Tibial nerve (tissue), 4 donors: ENCODE measurements around the gene TTYH1. TPM values are rescaled to one million over a fixed set of nuclear protein-coding genes. Genes with fewer than 3 reads are reported as not detected.

Experiments used
- DNase-seq, 2 donors: peaks; one replicate each; pipeline ENCODE4 v3.0.0-alpha.2; 2019; ENCODE audit warnings: low spot score in 2 of 2
- H3K27ac ChIP-seq, 4 donors: fragments of 200-600 bp; sonication (generic) in 3 of 4; one replicate each; pipeline ENCODE4 v1.5.1; 2017 to 2019; ENCODE audit warnings: mild to moderate bottlenecking in 1 of 4
- H3K27me3 ChIP-seq, 2 donors: fragments of 200-600 bp; sonication (generic) in 1 of 2; one replicate each; pipeline versions ENCODE4 v1.5.1 to v1.6.0; 2017 to 2019
- H3K36me3 ChIP-seq, 3 donors: fragments of 200-600 bp; sonication (generic); one replicate each; pipeline ENCODE4 v1.5.1; 2018 to 2019
- H3K4me1 ChIP-seq, 4 donors: fragments of 200-600 bp; sonication (generic) in 3 of 4; one replicate each; pipeline ENCODE4 v1.5.1; 2017 to 2019
- H3K4me3 ChIP-seq, 4 donors: fragments of 200-600 bp; sonication (generic) in 3 of 4; one replicate each; pipeline ENCODE4 v1.5.1; 2017 to 2019; ENCODE audit warnings: mild to moderate bottlenecking in 1 of 4, moderate library complexity in 1 of 4
- H3K9me3 ChIP-seq, 4 donors: fragments of 200-600 bp; sonication (generic) in 3 of 4; one replicate each; pipeline ENCODE4 v1.5.1; 2017 to 2019
- EP300 ChIP-seq, 2 donors: sonication (generic); formaldehyde crosslinking; IDR thresholded peaks; one replicate each; pipeline ENCODE4 v1.6.1; 2017; ENCODE audit warnings: antibody characterized with exemption in 2 of 2, mild to moderate bottlenecking in 1 of 2
- POLR2A ChIP-seq, 2 donors: fragments of 450-650 bp; IDR thresholded peaks; one replicate each; pipeline ENCODE4 v1.6.1; 2017; ENCODE audit warnings: antibody characterized with exemption in 2 of 2, mild to moderate bottlenecking in 2 of 2, moderate library complexity in 2 of 2
- WGBS, 2 donors: methylation state at CpG; one replicate each; pipeline ENCODE4 v1.1.5; 2018; 5-methylcytosine and 5-hydroxymethylcytosine counted together
- total RNA-seq, 4 donors: library from RNA; depleted of rRNA; stranded (reverse); fragments of >200 nt; gene quantifications; one replicate each; pipeline ENCODE4 v1.1.0, GENCODE V29; 2016
- TF ChIP-seq, protein P1 (sequence below), 5 experiments: fragments of 200-600 bp in 3 of 5; fragments of 450-650 bp in 2 of 5; sonication (generic) in 3 of 5; IDR thresholded peaks; one replicate each; pipeline ENCODE4 v1.5.1; 2016 to 2019; ENCODE audit warnings: antibody characterized with exemption in 5 of 5, mild to moderate bottlenecking in 3 of 5, moderate library complexity in 2 of 5

The TTYH1 gene
- total RNA-seq, 4 donors from 2014 or later = 21.0 to 50.0 (median 34.9) TPM

DNA sequence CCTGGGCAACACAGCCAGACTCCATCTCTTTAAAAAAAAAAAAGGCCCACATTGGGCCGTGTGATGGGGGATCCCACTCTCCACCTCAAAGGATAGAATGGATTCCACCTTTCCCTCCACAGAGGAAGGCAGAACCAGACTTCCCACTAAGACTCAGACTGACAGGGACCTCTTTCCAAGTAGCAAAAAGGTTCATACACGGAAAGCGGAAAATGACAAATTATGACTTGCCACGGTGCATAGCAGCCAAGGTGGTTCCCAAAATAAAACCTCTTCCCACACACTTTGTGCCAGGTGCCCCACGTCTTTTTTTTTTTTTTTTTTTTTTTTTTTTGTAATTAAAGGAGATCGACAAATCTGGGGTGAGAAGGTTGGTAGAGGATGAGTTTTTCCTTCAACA is 14.4 kb upstream of the TTYH1 start:
- TF ChIP-seq, protein P1, sequence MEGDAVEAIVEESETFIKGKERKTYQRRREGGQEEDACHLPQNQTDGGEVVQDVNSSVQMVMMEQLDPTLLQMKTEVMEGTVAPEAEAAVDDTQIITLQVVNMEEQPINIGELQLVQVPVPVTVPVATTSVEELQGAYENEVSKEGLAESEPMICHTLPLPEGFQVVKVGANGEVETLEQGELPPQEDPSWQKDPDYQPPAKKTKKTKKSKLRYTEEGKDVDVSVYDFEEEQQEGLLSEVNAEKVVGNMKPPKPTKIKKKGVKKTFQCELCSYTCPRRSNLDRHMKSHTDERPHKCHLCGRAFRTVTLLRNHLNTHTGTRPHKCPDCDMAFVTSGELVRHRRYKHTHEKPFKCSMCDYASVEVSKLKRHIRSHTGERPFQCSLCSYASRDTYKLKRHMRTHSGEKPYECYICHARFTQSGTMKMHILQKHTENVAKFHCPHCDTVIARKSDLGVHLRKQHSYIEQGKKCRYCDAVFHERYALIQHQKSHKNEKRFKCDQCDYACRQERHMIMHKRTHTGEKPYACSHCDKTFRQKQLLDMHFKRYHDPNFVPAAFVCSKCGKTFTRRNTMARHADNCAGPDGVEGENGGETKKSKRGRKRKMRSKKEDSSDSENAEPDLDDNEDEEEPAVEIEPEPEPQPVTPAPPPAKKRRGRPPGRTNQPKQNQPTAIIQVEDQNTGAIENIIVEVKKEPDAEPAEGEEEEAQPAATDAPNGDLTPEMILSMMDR (IDR thresholded peaks at IDR 0.05) = no peak
- TF ChIP-seq POLR2A (IDR thresholded peaks at IDR 0.05) = no peak
- no peak for TF ChIP-seq EP300 (IDR thresholded peaks at IDR 0.05)
- no peaks in the 10 kb centered on the region for H3K9me3 ChIP-seq
- 69 to 83% methylated on average over 6 of the region's 6 CpGs for WGBS, 2 donors

GRCh38 chr19:54403054-54403453 is 12.2 kb upstream of the TTYH1 start:
- no peaks in the 10 kb centered on the region for H3K9me3 ChIP-seq
- H3K4me1 ChIP-seq = no peaks in the 10 kb centered on the region
- no peak overlapping the region for H3K4me3 ChIP-seq
- no peak overlapping the region for H3K27ac ChIP-seq
- WGBS, 2 donors = 71 to 84% methylated on average over 8 of the region's 8 CpGs
- TF ChIP-seq, protein P1 (IDR thresholded peaks at IDR 0.05) = no peak
- TF ChIP-seq EP300 (IDR thresholded peaks at IDR 0.05) = no peak
- TF ChIP-seq POLR2A (IDR thresholded peaks at IDR 0.05) = no peak
- no peaks in the 10 kb centered on the region for H3K36me3 ChIP-seq
- H3K27me3 ChIP-seq = no peaks in the 10 kb centered on the region
- DNase-seq = no peak

More for the DNA sequence above, 14.4 kb upstream of the TTYH1 start:
- no peaks in the 10 kb centered on the region for H3K36me3 ChIP-seq
- H3K4me3 ChIP-seq = no peak overlapping the region
- no peaks in the 10 kb centered on the region for H3K4me1 ChIP-seq
- DNase-seq = no peak
- no peaks in the 10 kb centered on the region for H3K27me3 ChIP-seq
- H3K27ac ChIP-seq = no peak overlapping the region

DNA sequence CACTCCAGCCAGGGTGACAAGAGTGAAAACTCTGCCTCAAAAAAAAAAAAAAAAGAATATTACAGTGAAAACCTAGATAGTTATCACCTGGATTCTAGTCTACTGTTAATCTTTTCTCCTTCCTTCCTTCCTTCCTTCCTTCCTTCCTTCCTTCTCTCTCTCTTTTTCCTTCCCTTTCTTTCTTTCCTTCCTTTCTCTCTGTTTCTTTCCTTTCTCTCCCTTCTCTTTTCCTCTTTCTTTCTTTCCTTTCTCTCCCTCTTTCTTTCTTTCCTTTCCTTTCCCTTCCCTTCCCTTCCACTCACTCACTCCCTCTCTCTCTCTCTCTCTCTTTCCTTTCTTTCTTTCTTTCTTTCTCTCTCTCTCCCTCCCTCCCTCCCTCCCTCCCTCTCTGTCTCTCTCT is 9.6 kb upstream of the TTYH1 start:
- TF ChIP-seq POLR2A (IDR thresholded peaks at IDR 0.05) (no peak), EP300 (IDR thresholded peaks at IDR 0.05) (no peak)
- TF ChIP-seq, protein P1 (IDR thresholded peaks at IDR 0.05) = no peak
- H3K36me3 ChIP-seq = no peaks in the 10 kb centered on the region
- H3K27me3 ChIP-seq = peaks cover 0 to 8% of the 10 kb centered on the region in 2 donors
- no peaks in the 10 kb centered on the region for H3K4me1 ChIP-seq
- H3K4me3 ChIP-seq = no peak overlapping the region
- H3K27ac ChIP-seq = no peak overlapping the region
- no peaks in the 10 kb centered on the region for H3K9me3 ChIP-seq
- DNase-seq = no peak

- H3K4me1 ChIP-seq = no peaks in the 10 kb centered on the region
- no peaks in the 10 kb centered on the region for H3K36me3 ChIP-seq
- WGBS, 2 donors = 84 to 86% methylated on average over 7 of the region's 7 CpGs
- no peaks in the 10 kb centered on the region for H3K9me3 ChIP-seq
- no peak for DNase-seq
- H3K27me3 ChIP-seq = peaks cover 0 to 15% of the 10 kb centered on the region in 2 donors
- H3K4me3 ChIP-seq = no peak overlapping the region
- TF ChIP-seq, protein P1 (IDR thresholded peaks at IDR 0.05) = no peak
- TF ChIP-seq POLR2A (IDR thresholded peaks at IDR 0.05) (no peak), EP300 (IDR thresholded peaks at IDR 0.05) (no peak)
- no peak overlapping the region for H3K27ac ChIP-seq
These were observed 7.5 kb upstream of the TTYH1 start for GRCh38 chr19:54407780-54408179.

- no peak overlapping the region for H3K27ac ChIP-seq
- TF ChIP-seq, protein P1 (IDR thresholded peaks at IDR 0.05) = no peak
- TF ChIP-seq POLR2A (IDR thresholded peaks at IDR 0.05) (no peak), EP300 (IDR thresholded peaks at IDR 0.05) (no peak)
- no peak for DNase-seq
- 75 to 84% methylated on average over 9 of the region's 9 CpGs for WGBS, 2 donors
- no peaks in the 10 kb centered on the region for H3K36me3 ChIP-seq
- H3K4me1 ChIP-seq = no peaks in the 10 kb centered on the region
- H3K4me3 ChIP-seq = no peak overlapping the region
- H3K27me3 ChIP-seq = peaks cover 0 to 15% of the 10 kb centered on the region in 2 donors
- no peaks in the 10 kb centered on the region for H3K9me3 ChIP-seq
These were observed 6.7 kb upstream of the TTYH1 start for GRCh38 chr19:54408456-54409026.
